WTC11 (cell line): ENCODE measurements around the gene CFAP161. TPM values are rescaled to one million over a fixed set of nuclear protein-coding genes. Genes with fewer than 3 reads are reported as not detected.

Experiments
- ATAC-seq: fragments of 200-7000 bp; cut with Tn5 transposase; 2 replicates; pipeline ENCODE4 v1.10.0; 2021; ENCODE audit warnings: mild to moderate bottlenecking, moderate library complexity
- CTCF ChIA-PET: fragments of 300-600 bp; sonication (Branson Sonifier 250); formaldehyde crosslinking; loops from one replicate; lab custom pipeline; 2021; ENCODE audit warnings: antibody characterized with exemption; lab: Charles Lee
- POLR2A ChIA-PET: fragments of 350-600 bp; sonication (Branson Sonifier 250); formaldehyde crosslinking; loops from one replicate; lab custom pipeline; 2021; ENCODE audit warnings: antibody characterized with exemption; lab: Charles Lee
- DNase-seq: peaks from one replicate; pipeline ENCODE4 v3.0.0; 2021; ENCODE audit warnings: low spot score
- H3K27ac Mint-ChIP-seq: 2 replicates; pipeline ENCODE4 v1.8.0; 2021; ENCODE audit warnings: mixed read lengths
- H3K27me3 Mint-ChIP-seq: 2 replicates; pipeline ENCODE4 v1.8.0; 2021; ENCODE audit warnings: low read depth, mild to moderate bottlenecking, moderate library complexity, mixed read lengths
- H3K36me3 Mint-ChIP-seq: 2 replicates; pipeline ENCODE4 v1.8.0; 2021; ENCODE audit warnings: mixed read lengths
- H3K4me1 Mint-ChIP-seq: 2 replicates; pipeline ENCODE4 v1.8.0; 2022; ENCODE audit warnings: mixed read lengths
- H3K4me3 Mint-ChIP-seq: 2 replicates; pipeline ENCODE4 v1.8.0; 2021; ENCODE audit warnings: mild to moderate bottlenecking, moderate library complexity, mixed read lengths
- H3K9me3 Mint-ChIP-seq: 2 replicates; pipeline ENCODE4 v1.8.0; 2021; ENCODE audit warnings: mixed read lengths
- CREB1 ChIP-seq: sonication (generic); formaldehyde crosslinking; IDR thresholded peaks from 2 replicates; pipeline ENCODE4 v1.8.0; 2023; ENCODE audit warnings: mild to moderate bottlenecking, missing genetic modification reagents
- ESRRA ChIP-seq: sonication (generic); formaldehyde crosslinking; IDR thresholded peaks from 2 replicates; pipeline ENCODE4 v1.8.1; 2022; ENCODE audit warnings: mild to moderate bottlenecking, missing genetic modification reagents, borderline replicate concordance
- GABPB1 ChIP-seq: sonication (generic); formaldehyde crosslinking; IDR thresholded peaks from 2 replicates; pipeline ENCODE4 v1.8.1; 2023; ENCODE audit warnings: mild to moderate bottlenecking, missing genetic modification reagents
- PRRX2 ChIP-seq: fragments of 250-450 bp; sonication (Bioruptor Pico); IDR thresholded peaks from 2 replicates; pipeline ENCODE4 v1.8.0; 2021; ENCODE audit warnings: mild to moderate bottlenecking
- SP1 ChIP-seq: sonication (generic); formaldehyde crosslinking; conservative IDR thresholded peaks from 2 replicates; pipeline ENCODE4 v1.8.1; 2022; ENCODE audit warnings: missing genetic modification reagents
- TP53 ChIP-seq: sonication (generic); formaldehyde crosslinking; IDR thresholded peaks from 2 replicates; pipeline ENCODE4 v1.8.1; 2023; ENCODE audit warnings: mild to moderate bottlenecking, missing genetic modification reagents
- ZBTB21 ChIP-seq: sonication (generic); formaldehyde crosslinking; IDR thresholded peaks from 2 replicates; pipeline ENCODE4 v1.8.1; 2023; ENCODE audit warnings: mild to moderate bottlenecking, missing genetic modification reagents, borderline replicate concordance
- ZNF232 ChIP-seq: sonication (generic); formaldehyde crosslinking; IDR thresholded peaks from 2 replicates; pipeline ENCODE4 v1.8.0; 2022; ENCODE audit warnings: mild to moderate bottlenecking, missing genetic modification reagents
- ZNF396 ChIP-seq: fragments of 250-450 bp; sonication (Bioruptor Pico); IDR thresholded peaks from 2 replicates; pipeline ENCODE4 v1.8.0; 2021; ENCODE audit warnings: mild to moderate bottlenecking, moderate library complexity, borderline replicate concordance
- ZNF416 ChIP-seq: fragments of 250-450 bp; sonication (Bioruptor Pico); IDR thresholded peaks from 2 replicates; pipeline ENCODE4 v1.9.0; 2021; ENCODE audit warnings: mild to moderate bottlenecking, inconsistent platforms
- total RNA-seq: library from RNA; stranded (reverse); gene quantifications from 3 replicates; pipeline ENCODE4 v1.2.3, GENCODE V29; 2021
- TF ChIP-seq, protein P1 (sequence below): sonication (generic); formaldehyde crosslinking; IDR thresholded peaks from 2 replicates; pipeline ENCODE4 v1.8.0; 2022; ENCODE audit warnings: missing genetic modification reagents
- TF ChIP-seq, protein P2 (sequence below): sonication (generic); formaldehyde crosslinking; IDR thresholded peaks from 2 replicates; pipeline ENCODE4 v1.8.1; 2023; ENCODE audit warnings: mild to moderate bottlenecking, missing genetic modification reagents, moderate library complexity
- TF ChIP-seq, protein P3 (sequence below): sonication (generic); formaldehyde crosslinking; IDR thresholded peaks from 2 replicates; pipeline ENCODE4 v1.8.1; 2023; ENCODE audit warnings: mild to moderate bottlenecking, missing genetic modification reagents
- TF ChIP-seq, protein P4 (sequence below): sonication (generic); formaldehyde crosslinking; IDR thresholded peaks from 2 replicates; pipeline ENCODE4 v1.8.0; 2023; ENCODE audit warnings: missing genetic modification reagents, mild to moderate bottlenecking, borderline replicate concordance
- TF ChIP-seq, protein P5 (sequence below): sonication (generic); formaldehyde crosslinking; IDR thresholded peaks from 2 replicates; pipeline ENCODE4 v1.8.0; 2022; ENCODE audit warnings: mild to moderate bottlenecking, missing genetic modification reagents
- TF ChIP-seq, protein P6 (sequence below): sonication (generic); formaldehyde crosslinking; IDR thresholded peaks from 2 replicates; pipeline ENCODE4 v1.8.1; 2023; ENCODE audit warnings: mild to moderate bottlenecking, missing genetic modification reagents, borderline replicate concordance
- TF ChIP-seq, protein P7 (sequence below): fragments of 250-450 bp; sonication (Bioruptor Pico); IDR thresholded peaks from 2 replicates; pipeline ENCODE4 v1.9.0; 2021; ENCODE audit warnings: moderate library complexity, mild to moderate bottlenecking, inconsistent platforms, borderline replicate concordance
- TF ChIP-seq, protein P8 (sequence below): sonication (generic); formaldehyde crosslinking; IDR thresholded peaks from 2 replicates; pipeline ENCODE4 v1.8.1; 2022; ENCODE audit warnings: low read depth, mild to moderate bottlenecking, moderate library complexity, missing genetic modification reagents, borderline replicate concordance

The CFAP161 gene
- total RNA-seq, 1 experiment from 2014 or later: not detected

DNA sequence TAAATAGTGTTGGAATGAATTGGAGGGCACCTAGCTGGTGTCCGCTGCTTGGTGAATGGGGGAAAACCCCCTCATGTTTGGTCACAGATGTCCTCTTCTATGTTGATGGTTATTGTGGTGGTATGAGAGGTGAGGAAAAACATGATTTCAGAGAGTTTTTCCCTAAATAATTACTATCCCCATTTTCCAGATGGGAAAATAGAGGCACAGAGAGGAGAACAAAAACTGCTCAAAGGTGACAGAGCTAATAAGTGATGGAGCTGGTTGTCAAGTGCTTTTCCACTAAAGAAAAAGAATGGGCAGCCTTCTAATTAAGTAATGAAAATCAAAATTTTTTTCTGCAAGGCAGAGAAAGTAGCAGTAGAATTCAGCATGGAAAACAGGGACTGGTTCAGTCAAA, 30.2 kb upstream of the CFAP161 start (continued):
- TF ChIP-seq, protein P1, sequence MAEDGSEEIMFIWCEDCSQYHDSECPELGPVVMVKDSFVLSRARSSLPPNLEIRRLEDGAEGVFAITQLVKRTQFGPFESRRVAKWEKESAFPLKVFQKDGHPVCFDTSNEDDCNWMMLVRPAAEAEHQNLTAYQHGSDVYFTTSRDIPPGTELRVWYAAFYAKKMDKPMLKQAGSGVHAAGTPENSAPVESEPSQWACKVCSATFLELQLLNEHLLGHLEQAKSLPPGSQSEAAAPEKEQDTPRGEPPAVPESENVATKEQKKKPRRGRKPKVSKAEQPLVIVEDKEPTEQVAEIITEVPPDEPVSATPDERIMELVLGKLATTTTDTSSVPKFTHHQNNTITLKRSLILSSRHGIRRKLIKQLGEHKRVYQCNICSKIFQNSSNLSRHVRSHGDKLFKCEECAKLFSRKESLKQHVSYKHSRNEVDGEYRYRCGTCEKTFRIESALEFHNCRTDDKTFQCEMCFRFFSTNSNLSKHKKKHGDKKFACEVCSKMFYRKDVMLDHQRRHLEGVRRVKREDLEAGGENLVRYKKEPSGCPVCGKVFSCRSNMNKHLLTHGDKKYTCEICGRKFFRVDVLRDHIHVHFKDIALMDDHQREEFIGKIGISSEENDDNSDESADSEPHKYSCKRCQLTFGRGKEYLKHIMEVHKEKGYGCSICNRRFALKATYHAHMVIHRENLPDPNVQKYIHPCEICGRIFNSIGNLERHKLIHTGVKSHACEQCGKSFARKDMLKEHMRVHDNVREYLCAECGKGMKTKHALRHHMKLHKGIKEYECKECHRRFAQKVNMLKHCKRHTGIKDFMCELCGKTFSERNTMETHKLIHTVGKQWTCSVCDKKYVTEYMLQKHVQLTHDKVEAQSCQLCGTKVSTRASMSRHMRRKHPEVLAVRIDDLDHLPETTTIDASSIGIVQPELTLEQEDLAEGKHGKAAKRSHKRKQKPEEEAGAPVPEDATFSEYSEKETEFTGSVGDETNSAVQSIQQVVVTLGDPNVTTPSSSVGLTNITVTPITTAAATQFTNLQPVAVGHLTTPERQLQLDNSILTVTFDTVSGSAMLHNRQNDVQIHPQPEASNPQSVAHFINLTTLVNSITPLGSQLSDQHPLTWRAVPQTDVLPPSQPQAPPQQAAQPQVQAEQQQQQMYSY: no peak
- TF ChIP-seq TP53 (CRISPR knock-in tag) (no peak), ZNF416 (CRISPR knock-in tag) (no peak)
- TF ChIP-seq, protein P2, sequence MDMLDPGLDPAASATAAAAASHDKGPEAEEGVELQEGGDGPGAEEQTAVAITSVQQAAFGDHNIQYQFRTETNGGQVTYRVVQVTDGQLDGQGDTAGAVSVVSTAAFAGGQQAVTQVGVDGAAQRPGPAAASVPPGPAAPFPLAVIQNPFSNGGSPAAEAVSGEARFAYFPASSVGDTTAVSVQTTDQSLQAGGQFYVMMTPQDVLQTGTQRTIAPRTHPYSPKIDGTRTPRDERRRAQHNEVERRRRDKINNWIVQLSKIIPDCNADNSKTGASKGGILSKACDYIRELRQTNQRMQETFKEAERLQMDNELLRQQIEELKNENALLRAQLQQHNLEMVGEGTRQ (CRISPR knock-in tag): no peak
- TF ChIP-seq, protein P3, sequence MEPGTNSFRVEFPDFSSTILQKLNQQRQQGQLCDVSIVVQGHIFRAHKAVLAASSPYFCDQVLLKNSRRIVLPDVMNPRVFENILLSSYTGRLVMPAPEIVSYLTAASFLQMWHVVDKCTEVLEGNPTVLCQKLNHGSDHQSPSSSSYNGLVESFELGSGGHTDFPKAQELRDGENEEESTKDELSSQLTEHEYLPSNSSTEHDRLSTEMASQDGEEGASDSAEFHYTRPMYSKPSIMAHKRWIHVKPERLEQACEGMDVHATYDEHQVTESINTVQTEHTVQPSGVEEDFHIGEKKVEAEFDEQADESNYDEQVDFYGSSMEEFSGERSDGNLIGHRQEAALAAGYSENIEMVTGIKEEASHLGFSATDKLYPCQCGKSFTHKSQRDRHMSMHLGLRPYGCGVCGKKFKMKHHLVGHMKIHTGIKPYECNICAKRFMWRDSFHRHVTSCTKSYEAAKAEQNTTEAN (CRISPR knock-in tag): no peak

DNA sequence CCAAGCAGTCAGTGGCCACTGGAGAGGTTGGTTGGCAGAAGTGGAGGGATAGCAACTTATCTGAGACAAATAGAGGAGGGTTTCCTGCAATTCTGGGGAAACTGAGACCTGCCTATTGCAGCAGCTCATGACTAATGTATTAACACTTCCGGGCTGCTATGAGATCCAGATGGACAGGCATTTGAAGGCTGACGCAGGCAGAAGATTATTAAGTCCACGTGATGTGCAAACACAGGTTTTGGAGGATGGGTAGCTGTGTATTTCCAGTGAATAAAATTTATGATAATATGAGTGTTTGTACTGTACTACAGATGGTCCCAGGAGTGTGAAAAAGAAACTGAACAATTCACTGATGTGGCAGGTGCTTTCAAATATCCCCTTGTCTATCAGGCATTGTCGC, 28.5 kb upstream of the CFAP161 start:
- Mint-ChIP-seq H3K27ac (no peak overlapping the region), H3K4me3 (no peak overlapping the region), H3K9me3 (no peaks in the 10 kb centered on the region), H3K36me3 (no peaks in the 10 kb centered on the region), H3K27me3 (no peaks in the 10 kb centered on the region; the same call in 1 of the 2 replicates), H3K4me1 (0 out of 2 replicates have a peak, but pooled peaks cover 3% of the 10 kb centered on the region)
- ChIA-PET POLR2A (no interaction called here), CTCF (interaction anchor here (1.0 to 10.7 kb wide), 5 partner anchors 13 to 163 kb away, joined by 3 to 238 read pairs (median 7); no protein-coding TSS in a partner anchor)
- ATAC-seq (no peak), DNase-seq (no peak)
- TF ChIP-seq, protein P4, sequence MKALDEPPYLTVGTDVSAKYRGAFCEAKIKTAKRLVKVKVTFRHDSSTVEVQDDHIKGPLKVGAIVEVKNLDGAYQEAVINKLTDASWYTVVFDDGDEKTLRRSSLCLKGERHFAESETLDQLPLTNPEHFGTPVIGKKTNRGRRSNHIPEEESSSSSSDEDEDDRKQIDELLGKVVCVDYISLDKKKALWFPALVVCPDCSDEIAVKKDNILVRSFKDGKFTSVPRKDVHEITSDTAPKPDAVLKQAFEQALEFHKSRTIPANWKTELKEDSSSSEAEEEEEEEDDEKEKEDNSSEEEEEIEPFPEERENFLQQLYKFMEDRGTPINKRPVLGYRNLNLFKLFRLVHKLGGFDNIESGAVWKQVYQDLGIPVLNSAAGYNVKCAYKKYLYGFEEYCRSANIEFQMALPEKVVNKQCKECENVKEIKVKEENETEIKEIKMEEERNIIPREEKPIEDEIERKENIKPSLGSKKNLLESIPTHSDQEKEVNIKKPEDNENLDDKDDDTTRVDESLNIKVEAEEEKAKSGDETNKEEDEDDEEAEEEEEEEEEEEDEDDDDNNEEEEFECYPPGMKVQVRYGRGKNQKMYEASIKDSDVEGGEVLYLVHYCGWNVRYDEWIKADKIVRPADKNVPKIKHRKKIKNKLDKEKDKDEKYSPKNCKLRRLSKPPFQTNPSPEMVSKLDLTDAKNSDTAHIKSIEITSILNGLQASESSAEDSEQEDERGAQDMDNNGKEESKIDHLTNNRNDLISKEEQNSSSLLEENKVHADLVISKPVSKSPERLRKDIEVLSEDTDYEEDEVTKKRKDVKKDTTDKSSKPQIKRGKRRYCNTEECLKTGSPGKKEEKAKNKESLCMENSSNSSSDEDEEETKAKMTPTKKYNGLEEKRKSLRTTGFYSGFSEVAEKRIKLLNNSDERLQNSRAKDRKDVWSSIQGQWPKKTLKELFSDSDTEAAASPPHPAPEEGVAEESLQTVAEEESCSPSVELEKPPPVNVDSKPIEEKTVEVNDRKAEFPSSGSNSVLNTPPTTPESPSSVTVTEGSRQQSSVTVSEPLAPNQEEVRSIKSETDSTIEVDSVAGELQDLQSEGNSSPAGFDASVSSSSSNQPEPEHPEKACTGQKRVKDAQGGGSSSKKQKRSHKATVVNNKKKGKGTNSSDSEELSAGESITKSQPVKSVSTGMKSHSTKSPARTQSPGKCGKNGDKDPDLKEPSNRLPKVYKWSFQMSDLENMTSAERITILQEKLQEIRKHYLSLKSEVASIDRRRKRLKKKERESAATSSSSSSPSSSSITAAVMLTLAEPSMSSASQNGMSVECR (CRISPR knock-in tag): no peak
- TF ChIP-seq, protein P5, sequence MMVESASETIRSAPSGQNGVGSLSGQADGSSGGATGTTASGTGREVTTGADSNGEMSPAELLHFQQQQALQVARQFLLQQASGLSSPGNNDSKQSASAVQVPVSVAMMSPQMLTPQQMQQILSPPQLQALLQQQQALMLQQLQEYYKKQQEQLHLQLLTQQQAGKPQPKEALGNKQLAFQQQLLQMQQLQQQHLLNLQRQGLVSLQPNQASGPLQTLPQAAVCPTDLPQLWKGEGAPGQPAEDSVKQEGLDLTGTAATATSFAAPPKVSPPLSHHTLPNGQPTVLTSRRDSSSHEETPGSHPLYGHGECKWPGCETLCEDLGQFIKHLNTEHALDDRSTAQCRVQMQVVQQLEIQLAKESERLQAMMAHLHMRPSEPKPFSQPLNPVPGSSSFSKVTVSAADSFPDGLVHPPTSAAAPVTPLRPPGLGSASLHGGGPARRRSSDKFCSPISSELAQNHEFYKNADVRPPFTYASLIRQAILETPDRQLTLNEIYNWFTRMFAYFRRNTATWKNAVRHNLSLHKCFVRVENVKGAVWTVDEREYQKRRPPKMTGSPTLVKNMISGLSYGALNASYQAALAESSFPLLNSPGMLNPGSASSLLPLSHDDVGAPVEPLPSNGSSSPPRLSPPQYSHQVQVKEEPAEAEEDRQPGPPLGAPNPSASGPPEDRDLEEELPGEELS (CRISPR knock-in tag): no peak
- TF ChIP-seq CREB1 (CRISPR knock-in tag) (no peak), ESRRA (CRISPR knock-in tag) (no peak), ZBTB21 (CRISPR knock-in tag) (no peak), SP1 (CRISPR knock-in tag) (no peak), GABPB1 (CRISPR knock-in tag) (no peak), PRRX2 (CRISPR knock-in tag) (no peak), ZNF396 (CRISPR knock-in tag) (no peak), ZNF232 (CRISPR knock-in tag) (no peak)
- TF ChIP-seq, protein P6, sequence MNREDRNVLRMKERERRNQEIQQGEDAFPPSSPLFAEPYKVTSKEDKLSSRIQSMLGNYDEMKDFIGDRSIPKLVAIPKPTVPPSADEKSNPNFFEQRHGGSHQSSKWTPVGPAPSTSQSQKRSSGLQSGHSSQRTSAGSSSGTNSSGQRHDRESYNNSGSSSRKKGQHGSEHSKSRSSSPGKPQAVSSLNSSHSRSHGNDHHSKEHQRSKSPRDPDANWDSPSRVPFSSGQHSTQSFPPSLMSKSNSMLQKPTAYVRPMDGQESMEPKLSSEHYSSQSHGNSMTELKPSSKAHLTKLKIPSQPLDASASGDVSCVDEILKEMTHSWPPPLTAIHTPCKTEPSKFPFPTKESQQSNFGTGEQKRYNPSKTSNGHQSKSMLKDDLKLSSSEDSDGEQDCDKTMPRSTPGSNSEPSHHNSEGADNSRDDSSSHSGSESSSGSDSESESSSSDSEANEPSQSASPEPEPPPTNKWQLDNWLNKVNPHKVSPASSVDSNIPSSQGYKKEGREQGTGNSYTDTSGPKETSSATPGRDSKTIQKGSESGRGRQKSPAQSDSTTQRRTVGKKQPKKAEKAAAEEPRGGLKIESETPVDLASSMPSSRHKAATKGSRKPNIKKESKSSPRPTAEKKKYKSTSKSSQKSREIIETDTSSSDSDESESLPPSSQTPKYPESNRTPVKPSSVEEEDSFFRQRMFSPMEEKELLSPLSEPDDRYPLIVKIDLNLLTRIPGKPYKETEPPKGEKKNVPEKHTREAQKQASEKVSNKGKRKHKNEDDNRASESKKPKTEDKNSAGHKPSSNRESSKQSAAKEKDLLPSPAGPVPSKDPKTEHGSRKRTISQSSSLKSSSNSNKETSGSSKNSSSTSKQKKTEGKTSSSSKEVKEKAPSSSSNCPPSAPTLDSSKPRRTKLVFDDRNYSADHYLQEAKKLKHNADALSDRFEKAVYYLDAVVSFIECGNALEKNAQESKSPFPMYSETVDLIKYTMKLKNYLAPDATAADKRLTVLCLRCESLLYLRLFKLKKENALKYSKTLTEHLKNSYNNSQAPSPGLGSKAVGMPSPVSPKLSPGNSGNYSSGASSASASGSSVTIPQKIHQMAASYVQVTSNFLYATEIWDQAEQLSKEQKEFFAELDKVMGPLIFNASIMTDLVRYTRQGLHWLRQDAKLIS (CRISPR knock-in tag): no peak
- TF ChIP-seq, protein P7, sequence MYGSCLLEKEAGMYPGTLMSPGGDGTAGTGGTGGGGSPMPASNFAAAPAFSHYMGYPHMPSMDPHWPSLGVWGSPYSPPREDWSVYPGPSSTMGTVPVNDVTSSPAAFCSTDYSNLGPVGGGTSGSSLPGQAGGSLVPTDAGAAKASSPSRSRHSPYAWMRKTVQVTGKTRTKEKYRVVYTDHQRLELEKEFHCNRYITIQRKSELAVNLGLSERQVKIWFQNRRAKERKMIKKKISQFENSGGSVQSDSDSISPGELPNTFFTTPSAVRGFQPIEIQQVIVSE: no peak
- TF ChIP-seq, protein P8, sequence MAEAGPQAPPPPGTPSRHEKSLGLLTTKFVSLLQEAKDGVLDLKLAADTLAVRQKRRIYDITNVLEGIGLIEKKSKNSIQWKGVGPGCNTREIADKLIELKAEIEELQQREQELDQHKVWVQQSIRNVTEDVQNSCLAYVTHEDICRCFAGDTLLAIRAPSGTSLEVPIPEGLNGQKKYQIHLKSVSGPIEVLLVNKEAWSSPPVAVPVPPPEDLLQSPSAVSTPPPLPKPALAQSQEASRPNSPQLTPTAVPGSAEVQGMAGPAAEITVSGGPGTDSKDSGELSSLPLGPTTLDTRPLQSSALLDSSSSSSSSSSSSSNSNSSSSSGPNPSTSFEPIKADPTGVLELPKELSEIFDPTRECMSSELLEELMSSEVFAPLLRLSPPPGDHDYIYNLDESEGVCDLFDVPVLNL: no peak
